GM21526 (cell line): ENCODE data around the gene LSM4.

Experiments
- ATAC-seq: cut with Tn5 transposase; IDR thresholded peaks from one replicate; pipeline ENCODE4 v1.9.1; 2021; ENCODE audit warnings: moderate library complexity; ENCODE audit not compliant: unreplicated experiment, low FRiP score

Gene LSM4

DNA sequence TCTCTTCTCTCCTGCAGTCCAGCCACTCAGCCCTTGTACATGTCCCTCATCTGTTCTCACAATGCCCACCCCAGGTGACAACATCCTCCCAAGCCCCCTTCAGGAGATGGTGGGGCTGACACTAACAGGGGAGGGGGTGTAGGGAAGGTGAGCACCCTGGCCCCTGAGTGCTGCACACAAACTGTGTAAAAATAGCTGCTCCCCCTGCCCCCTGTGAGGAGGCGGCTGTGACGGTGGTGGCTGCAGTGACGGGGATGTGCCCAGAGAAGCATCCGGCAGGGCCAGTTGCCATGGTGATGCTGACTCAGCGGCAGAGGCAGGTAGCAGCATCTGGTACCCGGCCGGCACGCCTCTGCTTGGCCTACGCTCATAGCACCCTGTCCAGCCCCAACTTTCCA lies 28.4 kb downstream of the LSM4 start:
- no peak for ATAC-seq

DNA sequence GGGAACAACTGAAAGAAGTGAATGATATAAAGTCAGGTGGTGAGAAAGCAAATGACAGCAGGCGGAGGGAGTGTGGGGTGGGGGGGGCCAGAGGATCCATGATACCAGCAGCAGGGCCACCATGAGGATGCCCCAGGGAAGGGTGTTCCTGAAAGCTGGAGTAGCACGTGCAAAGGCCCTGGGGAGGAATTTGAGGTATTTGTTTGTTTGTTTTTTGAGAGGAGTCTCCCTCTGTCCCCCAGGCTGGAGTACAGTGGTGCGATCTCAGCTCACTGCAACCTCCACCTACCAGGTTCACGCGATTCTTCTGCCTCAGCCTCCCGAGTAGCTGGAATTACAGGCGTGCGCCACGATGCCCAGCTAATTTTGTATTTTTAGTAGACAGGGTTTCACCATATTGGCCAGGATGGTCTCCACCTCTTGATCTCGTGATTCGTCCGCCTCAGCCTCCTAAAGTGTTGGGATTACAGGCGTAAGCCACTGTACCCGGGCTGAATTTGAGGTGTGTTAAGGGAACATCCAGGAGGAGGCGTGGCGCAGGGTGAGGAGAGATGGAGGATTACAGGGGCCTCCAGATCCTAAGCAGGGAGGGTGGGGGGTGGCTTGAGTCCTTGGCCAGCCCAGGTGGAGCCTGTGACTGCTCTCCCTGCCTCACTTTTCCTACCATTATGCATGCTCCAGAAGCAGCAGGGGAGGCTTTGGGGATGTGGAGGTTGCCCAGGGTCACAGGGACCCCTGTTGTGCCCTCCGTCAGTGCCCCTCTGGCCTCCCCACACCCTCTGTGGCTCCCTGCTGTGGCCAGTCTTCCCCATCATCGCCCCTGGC lies 29.0 kb downstream of the LSM4 start:
- ATAC-seq = no peak

DNA sequence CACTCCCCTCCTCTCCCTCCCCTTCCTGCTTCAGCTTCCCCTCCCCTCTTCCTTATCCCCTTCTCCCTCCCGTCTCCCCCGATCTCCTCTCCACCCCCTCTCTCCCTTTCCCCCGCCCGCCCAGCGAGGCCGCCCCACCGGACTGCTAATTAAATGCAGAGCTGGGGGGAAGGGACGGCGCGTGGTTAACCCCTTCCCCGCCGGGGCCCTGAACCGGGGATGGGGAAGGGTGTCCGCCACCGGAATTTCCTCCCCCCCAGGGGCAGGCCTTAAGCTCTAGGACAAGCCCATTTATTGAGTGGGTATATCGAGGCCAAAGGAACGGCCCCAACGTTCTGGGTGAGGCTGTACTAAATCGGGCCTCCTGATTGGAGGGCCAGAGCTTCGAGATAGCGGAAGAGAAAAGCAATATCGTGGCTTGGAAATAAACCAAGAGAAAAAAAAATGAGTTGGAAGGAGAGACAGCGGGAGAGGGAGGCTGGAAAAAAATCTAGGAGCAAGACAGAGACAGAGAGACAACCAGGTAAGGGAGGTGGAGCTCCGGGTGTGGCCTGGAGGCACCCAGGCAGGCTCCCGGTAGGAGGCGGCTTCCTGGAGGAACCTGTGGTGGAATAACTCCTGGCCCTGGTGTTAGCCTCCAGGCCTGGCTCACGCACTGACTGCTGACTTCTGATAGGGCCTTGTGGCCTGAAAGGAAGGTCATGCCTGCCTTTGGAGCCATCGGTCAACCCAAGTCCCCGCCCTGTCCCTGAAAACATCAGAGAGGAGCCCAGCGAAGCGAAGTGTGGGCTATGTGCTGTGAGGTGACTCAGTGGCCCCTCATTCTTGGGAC lies 29.9 kb downstream of the LSM4 start:
- no peak for ATAC-seq

DNA sequence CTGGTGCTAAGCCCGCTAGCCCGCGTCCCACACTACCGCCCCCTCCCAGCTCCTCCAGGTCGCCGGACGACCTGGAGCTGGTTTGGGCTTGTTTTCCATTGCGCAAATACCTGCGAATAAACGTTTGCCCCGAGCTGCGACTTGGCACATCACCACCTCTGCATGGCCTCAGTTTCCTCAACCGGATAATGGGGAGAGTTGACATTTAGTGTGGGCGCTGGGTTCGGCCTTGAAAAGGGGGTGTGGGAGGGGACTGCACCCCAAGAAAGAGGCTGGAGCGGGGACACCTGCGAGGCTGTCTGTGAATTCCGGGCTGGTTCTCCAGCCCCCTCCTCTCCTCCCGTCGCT lies 30.4 kb downstream of the LSM4 start:
- ATAC-seq = no peak

DNA sequence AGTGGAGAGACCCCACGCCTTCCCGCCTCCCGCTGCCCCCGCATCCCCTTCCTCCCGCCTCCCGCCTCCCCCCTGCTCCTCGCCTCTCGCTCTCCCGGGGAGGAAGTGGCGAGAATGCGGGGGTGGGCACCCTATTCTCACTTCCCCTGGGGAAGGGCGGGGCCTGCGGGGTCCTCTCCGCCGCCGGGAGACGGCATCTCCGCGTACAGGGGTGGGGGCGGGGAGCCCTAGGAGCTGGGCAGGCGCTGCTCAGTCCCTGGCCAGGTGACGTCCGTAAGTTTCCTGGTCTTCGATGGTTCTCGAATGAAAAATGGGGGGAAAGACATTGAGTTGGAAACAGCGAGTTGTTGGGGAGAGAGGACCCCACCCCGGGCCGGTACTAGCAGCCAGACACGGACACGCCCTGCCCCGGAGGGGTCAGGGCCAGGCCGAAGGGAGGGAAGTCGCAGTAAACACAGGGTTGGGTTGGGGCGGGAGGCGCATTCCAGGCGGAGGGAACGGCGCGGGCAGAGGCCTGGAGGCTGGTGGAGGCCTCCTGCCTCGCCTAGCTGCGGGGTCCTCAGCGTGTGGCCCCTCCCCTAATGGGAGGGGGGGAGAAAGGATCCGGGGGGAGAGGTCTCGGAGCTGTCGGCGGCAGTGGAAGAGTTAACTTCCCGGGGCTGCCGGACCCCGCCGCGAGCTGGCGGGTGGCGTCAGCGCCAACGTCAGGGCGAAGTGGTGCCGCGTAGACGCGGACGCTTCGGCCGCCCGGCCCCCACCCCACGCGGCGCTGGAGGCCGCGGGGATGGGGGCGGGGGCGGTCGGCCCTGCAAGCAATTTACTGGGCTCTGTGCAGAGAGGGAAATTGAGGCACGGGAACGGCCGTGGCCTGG lies 31.1 kb downstream of the LSM4 start:
- ATAC-seq = no peak

DNA sequence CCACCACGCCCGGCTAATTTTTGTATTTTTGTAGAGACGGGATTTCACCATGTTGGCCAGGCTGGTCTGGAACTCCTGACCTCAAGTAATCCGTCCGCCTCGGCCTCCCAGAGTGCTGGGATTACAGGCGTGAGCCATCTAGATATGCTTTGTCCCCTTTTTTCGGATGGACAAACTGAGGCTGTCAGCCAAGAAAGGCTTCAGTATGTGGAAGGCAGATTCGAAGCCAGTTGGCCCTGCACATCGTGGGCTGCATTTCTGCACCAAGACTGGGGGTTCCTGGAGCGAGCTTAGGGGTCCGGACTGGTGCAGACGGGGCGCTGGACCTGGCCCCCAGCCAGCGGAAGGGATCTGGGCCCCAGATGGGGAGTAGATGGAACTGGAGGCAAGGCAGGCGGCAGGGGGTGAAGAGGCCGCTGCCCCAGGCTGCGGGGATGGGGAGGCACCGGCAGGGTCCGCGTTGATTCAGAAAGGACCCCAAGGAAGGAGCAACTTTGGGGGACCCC lies 31.8 kb downstream of the LSM4 start:
- ATAC-seq = no peak

DNA sequence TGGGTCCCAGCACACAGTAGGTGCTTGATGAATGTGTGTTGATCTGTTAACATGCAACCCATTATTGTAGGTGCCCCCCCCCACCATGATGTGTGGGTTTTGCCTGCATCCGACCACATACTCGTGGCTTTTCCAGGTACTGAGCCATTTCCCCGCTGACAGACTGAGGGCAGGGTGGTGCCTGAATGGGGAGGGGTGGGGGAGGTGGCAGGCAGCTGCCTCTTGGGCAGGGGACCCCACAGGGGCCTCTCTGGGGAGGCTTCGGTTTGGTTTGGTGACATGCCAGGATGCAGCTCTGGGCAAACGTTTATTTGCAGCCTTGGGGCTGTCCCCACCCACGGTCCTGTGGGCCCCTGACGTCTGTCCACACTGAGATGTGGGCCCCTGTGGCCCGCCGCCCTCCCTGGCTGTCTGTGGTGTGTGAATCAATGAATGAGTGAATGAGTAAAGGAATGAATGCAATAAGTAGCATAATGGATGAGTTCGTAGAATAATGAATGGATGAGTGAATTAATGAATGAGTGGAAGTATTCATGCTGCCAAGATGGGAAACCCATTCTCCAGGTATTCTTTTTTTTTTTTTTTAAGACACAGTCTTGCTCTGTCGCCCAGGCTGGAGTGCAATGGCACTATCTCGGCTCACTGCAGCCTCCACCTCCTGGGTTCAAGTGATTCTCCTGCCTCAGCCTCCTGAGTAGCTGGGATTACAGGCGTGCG lies 32.4 kb downstream of the LSM4 start:
- no peak for ATAC-seq

DNA sequence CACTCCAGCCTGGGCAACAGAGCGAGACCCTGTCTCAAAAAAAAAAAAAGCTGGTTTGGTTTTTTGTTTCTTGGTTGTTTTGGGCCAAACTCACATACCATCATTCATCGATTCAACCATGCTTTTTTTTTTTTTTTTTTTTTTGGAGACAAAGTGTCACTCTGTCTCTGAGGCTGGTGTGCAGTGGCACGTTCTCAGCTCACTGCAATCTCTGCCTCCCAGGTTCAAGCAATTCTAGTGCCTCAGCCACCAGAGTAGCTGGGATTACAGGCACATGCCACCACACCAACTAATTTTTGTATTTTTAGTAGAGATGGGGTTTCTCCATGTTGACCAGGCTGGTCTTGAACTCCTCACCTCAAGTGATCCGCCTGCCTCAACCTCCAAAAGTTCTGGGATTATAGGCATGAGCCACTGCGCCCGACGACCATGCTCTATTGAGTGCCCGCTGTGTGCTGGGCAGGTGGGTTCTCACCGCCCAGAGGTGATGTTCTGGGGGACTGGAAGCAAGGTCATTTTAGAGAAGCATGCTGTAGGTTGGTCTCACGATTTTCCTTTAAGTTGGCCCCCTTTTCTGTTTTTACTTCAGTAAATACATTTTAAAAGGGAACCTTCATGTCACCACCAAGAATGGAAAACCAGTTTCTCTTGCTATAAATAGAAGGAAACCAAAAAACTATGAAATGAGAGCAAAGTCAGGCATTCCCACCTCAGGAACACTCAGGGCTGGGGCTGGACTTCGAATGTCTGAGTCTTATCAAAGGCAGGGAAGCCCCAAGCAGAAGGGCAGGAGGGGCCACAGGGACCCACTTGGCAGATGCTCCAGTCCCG lies 33.2 kb downstream of the LSM4 start:
- no peak for ATAC-seq

DNA sequence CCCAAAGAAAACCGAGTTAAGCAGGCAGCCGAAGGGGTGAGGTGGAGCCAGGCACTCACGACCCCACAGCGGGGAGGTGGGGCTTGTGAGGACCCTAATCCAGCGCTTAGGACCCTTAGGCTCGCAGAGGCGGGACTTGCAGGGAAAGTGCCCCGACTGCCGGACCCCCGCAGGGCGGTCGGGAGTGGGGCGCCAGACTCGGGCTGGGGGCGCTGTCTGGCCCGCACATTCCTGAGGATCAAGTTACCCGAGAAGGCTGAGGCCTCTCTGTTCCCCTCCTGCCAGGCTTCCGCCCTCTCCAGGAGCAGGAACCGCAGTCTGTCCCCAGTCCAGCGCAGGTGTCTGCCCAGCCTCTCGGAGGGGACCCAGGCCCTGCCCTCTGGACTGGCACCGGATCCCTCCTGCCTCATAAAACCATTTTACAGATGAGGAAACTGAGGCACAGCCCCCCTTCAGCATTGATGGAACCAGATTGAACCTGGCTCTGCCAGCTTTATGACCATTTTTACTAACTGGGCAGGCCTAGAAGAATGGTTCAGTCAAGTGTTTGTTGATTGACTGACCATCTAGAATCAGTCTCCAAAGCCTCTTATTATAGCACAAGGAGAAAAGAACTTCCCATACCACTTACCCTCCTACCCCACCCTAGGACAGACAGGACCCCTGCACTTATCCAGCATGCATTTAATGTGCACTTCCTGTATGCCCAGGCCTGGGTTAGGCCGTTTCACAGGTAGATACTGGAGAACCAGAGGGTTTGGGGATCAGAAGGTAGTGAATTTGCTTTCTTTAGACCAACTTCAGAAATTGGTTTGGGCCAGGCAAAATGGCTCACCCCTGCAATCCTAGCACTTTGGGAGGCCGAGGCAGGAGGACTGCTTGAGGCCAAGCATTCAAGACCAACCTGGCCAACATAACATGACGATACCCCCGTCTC lies 34.8 kb downstream of the LSM4 start:
- no peak for ATAC-seq

DNA sequence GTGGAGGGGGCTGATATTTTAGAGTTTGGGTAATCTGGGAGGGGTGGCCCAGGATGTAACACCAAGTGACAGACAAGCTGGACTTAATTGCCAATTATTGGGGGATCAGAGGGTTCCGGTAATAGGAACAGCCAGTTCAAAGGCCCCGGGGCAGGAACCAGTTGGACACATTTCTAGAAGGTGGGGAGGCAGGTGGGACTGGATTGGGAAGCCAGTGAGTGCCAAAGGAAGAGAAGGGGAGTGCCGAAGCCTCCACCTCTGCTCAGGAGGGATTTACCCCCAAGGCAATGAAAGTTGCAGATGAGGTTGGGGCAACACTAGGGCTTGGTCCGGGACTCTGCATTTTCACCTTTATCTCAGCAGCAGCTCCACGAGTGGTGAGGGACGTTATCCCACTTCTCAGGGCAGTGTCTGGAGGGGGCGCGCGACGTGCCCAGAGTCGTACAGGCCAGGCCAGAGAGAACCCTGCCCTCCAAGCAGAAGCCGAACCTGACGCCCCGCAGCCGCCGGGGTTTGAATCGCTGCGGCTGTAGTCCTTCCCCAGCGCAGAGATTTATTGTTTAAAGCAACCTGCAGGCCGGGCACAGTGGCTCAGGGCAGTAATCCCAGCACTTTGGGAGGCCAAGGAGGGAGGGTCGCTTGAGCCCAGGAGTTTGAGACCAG lies 35.8 kb downstream of the LSM4 start:
- ATAC-seq = no peak

DNA sequence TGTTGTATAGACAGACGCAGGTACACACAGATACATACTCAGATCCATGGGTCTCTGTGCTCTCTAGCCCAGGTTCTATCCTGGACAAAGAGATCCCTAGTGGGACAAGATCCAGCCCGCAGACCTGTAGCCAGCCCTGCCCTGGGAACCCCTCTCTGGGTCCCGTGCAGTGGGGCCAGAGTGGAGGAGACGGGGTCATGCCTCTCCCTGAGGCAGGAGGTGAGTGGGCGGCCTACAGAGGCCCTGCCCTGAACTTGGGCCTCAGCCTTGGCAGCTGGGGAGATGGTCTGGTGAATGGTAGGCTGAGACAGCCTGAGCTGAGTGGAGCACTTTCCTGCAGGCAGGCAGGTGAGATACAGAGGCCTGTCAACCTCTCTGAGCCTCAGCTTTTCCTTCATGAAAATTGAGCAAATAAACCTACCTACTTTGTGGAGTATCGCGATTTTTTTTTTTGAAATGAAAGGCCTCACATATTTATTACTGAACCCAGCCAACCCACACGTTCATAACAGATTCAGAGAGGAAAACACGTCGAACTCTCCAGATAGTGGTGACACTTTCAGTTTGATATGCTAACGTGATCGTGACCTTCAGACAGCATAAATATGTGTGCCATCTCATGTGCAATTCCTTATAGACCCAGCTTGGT lies 38.0 kb downstream of the LSM4 start:
- no peak for ATAC-seq

DNA sequence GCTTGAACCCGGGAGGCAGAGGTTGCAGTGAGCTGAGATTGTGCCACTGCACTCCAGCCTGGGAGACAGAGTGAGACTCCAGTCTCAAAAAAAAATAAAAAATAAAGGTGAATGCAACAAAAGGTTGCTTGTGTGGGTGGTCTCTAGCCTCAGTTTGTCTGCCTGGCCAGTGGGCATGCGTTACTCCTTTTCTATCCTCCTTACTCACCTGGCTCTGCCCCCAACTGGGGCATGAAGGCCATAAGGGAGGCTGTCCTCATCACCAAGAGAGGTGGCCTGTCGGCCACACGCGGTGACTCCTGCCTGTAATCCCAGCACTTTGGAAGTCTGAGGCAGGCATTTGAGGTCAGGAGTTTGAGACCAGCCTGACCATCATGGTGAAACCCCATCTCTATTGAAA lies 39.5 kb downstream of the LSM4 start:
- ATAC-seq = no peak

DNA sequence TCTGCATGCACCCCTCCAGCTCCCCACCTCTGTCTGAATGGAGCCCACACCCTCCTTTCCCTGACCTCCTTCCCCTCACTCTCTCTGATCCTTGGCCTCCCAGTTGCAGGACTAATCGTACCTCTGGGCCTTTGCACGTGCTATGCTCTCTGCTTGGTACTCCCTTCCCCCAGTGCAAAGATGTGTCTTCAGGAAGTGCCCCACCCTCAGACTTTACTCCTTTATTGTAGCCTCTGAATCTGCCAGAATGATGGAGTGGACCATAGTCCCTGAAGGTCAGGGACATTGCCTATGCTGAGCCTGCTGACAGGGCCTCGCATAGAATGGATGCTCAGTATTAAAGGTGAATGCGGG lies 40.1 kb downstream of the LSM4 start:
- ATAC-seq = no peak

DNA sequence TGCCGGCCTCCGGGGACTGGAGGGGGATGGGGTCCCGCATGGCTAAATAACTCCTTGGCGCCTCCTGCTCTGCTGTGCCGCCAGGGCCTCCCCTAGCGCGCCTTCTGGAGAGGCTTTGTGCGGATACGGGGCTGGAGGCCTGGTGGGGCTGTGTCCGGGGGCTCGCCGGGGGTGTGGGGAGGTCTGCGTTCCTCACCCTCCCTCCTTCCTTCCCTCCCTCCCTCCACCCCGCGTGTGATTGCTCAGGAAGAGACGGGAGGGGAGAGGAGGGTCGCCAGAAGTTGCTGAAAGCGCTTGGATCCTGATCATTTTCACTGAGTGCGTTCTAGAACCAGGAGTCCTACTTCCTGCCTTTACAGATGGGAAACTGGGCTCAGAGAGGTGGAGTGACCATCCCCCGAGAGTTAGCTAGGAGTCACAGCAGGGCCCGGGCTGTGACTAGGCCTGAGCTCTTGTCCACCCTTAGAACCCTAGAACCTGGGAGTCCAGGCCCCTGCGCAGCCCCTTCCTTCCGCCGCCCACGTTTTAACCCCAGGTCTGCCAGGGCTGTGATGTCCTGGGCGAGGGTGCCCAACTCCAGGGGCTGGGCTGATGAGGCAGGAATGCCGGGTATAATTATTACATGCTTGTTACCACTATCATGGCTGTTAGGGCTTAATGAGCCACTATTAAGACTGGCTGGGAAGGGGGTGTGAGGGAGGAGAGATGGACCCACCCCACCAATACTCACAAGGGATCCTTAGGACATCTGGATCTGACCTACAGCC lies 40.7 kb downstream of the LSM4 start:
- no peak for ATAC-seq

DNA sequence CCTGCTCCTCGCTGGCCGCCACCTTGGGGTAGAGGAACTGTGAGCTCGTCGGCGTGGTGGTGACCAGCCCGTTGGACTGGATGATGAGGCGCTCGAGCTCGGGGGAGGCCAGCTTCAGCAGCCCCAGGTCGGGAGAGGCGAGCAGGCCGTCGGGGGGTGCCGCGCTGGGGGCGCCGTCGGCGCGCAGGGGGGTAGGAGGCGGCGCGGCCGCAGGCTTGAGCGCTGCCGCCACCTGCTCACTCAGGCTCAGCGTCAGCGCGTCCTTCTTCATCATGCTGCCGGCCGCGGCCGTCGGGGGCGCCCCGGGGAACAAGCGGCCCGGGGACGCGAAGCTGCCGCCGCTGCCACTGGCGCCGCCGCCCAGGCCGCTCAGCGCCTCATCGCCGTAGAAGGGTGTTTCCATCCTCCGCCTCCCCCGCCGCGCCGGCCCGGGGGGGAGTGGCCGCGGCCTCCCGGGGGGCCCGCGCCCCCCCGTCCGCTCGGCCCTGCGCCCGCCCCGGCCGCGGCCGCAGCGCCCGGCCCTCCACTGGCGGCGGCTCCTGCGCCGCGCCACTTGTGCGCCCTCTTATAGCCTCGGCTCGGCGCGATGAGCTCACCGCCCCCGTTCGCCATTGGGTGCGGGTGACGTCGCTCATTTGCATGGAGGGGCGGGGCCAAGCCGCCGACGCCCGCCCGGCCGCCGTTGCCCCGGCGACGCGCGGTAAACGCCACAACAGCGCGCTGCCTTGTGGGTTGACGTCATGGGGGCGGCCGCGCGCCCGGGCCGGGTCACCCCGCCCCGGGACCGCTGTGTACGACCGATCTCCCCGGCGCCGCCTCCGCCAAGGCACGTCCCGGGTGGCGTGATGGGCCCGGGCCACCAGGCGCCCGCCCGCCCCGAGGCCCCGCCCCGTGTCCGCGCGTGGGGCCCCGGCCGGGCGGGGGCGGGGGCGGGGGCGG lies 41.5 kb downstream of the LSM4 start, which contains the start of gene JUND:
JUND (minus strand) TSS at position 541 of the 939 bp plus-strand sequence; CDS start at position 403, 138 bp downstream.
- ATAC-seq = peak; percentile 59
